ENCODE measurements around the gene RUNX2. TPM values are rescaled to one million over a fixed set of nuclear protein-coding genes. Genes with fewer than 3 reads are reported as not detected.

Gene RUNX2
- total RNA-seq, 4 donors from 2014 or later: 0.65 to 2.4 (median 1.3) TPM

DNA sequence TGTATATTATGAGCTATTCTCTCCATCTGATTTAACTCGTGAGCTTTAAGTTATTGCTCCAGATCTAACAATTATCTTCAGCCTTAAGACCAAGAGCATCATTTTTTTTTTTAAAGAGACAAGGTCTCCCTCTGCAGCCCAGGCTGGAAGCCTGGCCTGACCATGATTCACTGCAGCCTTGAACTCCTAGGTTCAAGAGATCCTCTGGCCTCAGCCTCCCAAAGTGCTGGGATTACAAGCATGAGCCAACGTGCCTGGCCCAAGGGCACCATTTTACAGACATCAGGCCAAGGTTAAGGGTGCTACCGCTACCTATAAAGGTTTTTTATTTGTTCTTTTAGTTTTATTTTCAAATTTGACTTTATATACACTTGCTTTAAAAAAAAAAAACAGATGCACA lies 47.3 kb downstream of the RUNX2 start:
- no peak for ATAC-seq (ENCODE audit: low FRiP score)
- DNase-seq (ENCODE audit: low spot score): no peak
- TF ChIP-seq, protein P1, sequence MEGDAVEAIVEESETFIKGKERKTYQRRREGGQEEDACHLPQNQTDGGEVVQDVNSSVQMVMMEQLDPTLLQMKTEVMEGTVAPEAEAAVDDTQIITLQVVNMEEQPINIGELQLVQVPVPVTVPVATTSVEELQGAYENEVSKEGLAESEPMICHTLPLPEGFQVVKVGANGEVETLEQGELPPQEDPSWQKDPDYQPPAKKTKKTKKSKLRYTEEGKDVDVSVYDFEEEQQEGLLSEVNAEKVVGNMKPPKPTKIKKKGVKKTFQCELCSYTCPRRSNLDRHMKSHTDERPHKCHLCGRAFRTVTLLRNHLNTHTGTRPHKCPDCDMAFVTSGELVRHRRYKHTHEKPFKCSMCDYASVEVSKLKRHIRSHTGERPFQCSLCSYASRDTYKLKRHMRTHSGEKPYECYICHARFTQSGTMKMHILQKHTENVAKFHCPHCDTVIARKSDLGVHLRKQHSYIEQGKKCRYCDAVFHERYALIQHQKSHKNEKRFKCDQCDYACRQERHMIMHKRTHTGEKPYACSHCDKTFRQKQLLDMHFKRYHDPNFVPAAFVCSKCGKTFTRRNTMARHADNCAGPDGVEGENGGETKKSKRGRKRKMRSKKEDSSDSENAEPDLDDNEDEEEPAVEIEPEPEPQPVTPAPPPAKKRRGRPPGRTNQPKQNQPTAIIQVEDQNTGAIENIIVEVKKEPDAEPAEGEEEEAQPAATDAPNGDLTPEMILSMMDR (IDR thresholded peaks at IDR 0.05): no peak

DNA sequence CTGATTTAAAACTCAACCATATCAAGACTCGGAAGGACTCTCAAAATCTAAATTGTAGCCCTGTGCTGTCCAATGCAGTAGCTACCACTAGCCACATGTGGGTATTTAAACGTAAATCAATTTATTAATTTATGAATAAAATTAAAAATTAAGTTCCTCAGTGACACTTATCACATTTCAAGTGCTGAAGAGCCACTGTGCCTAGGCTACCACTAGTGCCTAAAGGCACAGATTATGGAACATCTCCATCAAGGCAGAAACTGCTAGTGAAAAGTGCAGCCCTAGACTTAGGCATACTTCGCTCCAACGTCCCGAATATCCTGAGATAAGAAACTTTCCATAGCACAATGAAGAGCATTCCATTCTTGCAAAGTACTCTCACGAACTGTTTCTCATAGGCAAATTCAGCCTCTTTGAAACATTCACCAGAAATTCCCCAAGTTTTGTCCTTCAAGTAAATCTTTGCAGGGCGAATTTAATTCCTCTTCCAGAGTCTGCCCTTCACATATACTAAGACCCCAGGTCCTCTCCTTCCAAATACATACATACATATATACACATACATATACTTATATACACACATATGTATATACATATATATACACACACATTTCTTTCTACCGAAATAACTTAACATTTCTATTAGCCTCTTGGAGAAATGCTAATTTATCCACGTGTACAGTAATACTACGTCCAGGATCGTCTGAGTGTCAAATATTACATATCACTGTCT lies 48.3 kb downstream of the RUNX2 start:
- DNase-seq (ENCODE audit: low spot score): no peak
- TF ChIP-seq, protein P1 (IDR thresholded peaks at IDR 0.05): no peak

DNA sequence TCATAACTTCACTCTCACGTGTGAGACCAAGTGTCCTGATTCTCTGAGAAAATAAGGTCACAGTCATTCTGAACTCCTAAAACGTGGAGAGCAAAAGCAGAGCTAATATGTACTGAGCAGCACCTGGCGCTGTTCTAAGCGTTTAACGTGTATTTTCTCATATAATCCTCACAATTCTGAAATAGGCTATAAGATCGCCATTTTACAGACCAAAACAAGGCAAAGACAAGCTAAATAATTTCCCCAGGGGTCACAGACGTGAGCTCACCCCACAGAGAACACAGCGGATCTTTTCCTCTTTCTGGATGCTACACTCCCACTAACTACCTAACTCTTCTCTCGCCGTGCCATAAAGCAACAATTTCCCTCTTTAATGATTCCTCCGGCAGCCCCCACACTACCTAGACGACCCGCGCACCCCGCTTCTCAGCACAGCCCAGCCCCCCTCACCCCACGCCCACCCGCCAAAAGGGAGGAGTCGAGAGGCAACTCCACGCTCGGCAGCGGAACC lies 49.0 kb downstream of the RUNX2 start:
- TF ChIP-seq, protein P1 (IDR thresholded peaks at IDR 0.05): no peak
- peak; percentile 64 for DNase-seq (ENCODE audit: low spot score)
- peak; percentile 3 for ATAC-seq (ENCODE audit: low FRiP score)

More for the DNA sequence above, 48.3 kb downstream of the RUNX2 start:
- no peak for ATAC-seq (ENCODE audit: low FRiP score)

DNA sequence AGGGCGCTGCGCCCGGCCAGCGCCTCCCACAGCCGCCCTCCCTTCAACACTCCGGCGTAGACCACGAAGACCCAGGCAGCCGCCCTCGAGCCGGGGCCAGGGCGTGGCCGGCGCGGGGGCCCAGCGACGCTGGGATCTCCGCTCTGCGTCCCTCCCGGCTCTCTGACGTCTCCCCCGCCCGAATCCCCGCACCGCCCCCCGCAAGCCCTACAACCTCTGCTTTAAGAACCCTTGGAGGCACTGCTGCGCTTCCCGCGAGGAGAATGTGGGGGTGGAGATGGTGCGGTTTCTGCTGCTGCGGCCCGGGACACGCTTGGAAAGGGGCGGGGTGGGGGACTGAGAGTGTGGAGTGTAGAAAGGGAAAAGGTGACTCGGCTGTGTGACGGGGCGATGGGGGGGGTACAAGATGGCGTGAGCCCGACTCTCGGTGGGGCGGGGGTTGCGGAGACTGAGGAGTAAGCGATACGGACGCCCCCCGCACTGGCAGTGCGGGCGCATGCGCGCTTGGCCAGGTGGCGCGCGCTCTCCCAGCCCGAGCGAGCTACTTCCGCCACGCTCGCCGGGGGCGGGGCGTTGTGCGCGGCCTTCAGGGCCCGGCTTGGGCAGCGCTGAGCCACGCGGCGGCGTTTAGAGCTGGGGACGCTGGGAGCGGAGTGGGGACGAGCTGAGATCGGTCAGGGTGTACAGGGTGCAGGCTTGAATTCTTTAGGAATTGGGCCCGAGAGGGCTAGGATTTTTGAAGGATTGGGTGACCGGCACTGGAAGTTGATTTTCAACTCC lies 49.6 kb downstream of the RUNX2 start, which contains the start of gene SUPT3H:
Gene SUPT3H, minus strand, starts transcription at position 381 of the 780 bp plus-strand sequence.
- peak; percentile 97 for ATAC-seq (ENCODE audit: low FRiP score)
- TF ChIP-seq, protein P1 (IDR thresholded peaks at IDR 0.05): no peak
- DNase-seq (ENCODE audit: low spot score): peak; percentile 64

DNA sequence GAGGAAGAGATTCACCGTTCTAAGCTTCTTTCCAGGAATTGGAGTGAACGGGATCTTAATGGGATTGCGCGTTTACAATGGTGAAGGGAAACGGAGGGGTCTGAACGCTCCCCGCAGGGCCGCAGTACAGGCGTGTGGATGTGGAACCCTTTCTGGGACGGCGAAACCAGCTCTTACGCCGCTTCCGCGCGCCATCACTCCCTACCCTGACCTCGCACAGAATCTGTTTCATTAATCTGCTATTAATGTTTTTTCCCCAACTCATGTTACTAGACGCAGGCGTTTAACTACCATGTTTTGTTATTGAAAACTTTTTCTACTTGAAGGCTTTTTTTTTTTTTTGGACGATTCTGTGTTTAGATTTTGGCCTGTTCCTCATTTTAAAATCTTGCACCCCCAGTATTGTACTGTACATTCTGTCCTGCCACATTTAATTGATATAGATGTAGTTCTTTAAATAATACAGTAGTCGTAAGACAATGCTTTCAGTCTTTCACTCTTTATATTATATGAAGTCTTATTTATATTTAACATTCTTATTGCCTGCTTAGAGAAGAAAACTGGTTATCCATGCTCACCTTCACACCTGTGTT lies 50.3 kb downstream of the RUNX2 start:
- TF ChIP-seq, protein P1 (IDR thresholded peaks at IDR 0.05): no peak
- ATAC-seq (ENCODE audit: low FRiP score) (peak; percentile 69), DNase-seq (ENCODE audit: low spot score) (no peak)

DNA sequence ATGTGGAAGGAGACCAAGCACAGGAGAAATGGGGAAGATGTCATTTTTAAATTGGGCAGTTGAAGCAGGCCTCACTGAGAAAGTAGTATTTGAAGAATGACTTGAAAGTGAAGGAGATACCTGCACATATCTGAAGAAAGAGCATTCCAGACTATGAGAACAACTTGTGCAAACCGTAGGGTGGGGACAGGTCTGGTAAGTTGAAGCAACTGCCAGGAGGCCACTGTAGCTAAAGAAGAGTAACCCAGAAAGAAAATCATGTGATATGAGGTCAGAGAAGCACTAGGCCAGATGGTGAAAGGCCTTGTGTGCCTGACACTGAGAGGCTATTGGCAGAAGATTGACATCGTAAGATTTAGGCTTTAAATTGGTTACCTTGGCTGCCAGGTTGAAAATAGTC lies 54.3 kb downstream of the RUNX2 start:
- DNase-seq (ENCODE audit: low spot score): no peak
- TF ChIP-seq, protein P1 (IDR thresholded peaks at IDR 0.05): no peak
- no peak for ATAC-seq (ENCODE audit: low FRiP score)

Measured in omental fat pad (tissue), 4 donors.